GM21526 (cell line): ENCODE measurements around the gene LPO.

Source experiments
- ATAC-seq: cut with Tn5 transposase; IDR thresholded peaks from one replicate; pipeline ENCODE4 v1.9.1; 2021; ENCODE audit warnings: moderate library complexity; ENCODE audit not compliant: unreplicated experiment, low FRiP score

The LPO gene

GRCh38 chr17:58238147-58238634 is at the start of gene LPO:
LPO (plus strand) TSS chr17:58238584; CDS start chr17:58242980, 4,396 bp downstream.
- ATAC-seq: no peak

GRCh38 chr17:58189436-58190146 is 48.8 kb upstream of the LPO start:
- no peak for ATAC-seq

- ATAC-seq: no peak
Observed at GRCh38 chr17:58191241-58191896, 47.0 kb upstream of the LPO start.

- no peak for ATAC-seq
Observed at GRCh38 chr17:58192612-58193011, 45.8 kb upstream of the LPO start, which contains the start of gene EPX. EPX (plus strand) TSS chr17:58192726; CDS start chr17:58192847, 121 bp downstream.

- no peak for ATAC-seq
Observed at GRCh38 chr17:58193641-58194255, 44.6 kb upstream of the LPO start.

- no peak for ATAC-seq
Observed at GRCh38 chr17:58195518-58196123, 42.8 kb upstream of the LPO start.

GRCh38 chr17:58196610-58197009 is 41.8 kb upstream of the LPO start:
- no peak for ATAC-seq

GRCh38 chr17:58200024-58200633 is 38.3 kb upstream of the LPO start:
- no peak for ATAC-seq

GRCh38 chr17:58202859-58203258 is 35.5 kb upstream of the LPO start:
- no peak for ATAC-seq

GRCh38 chr17:58204796-58205195 is 33.6 kb upstream of the LPO start:
- no peak for ATAC-seq

- no peak for ATAC-seq
Observed at GRCh38 chr17:58205936-58206335, 32.4 kb upstream of the LPO start.

GRCh38 chr17:58207451-58207850 is 30.9 kb upstream of the LPO start:
- no peak for ATAC-seq

GRCh38 chr17:58208344-58208743 is 30.0 kb upstream of the LPO start:
- ATAC-seq: no peak

- no peak for ATAC-seq
Observed at GRCh38 chr17:58210922-58211321, 27.5 kb upstream of the LPO start.

- ATAC-seq: no peak
Observed at GRCh38 chr17:58215685-58216084, 22.7 kb upstream of the LPO start.

GRCh38 chr17:58217766-58218165 is 20.6 kb upstream of the LPO start:
- no peak for ATAC-seq

- peak; percentile 95 for ATAC-seq
Observed at GRCh38 chr17:58219007-58219788, 19.2 kb upstream of the LPO start, which contains the start of gene MKS1. MKS1 (minus strand) TSS chr17:58219255; CDS start chr17:58219230, 25 bp downstream.

- no peak for ATAC-seq
Observed at GRCh38 chr17:58219789-58220183, 18.6 kb upstream of the LPO start.

GRCh38 chr17:58224315-58224714 is 14.1 kb upstream of the LPO start:
- ATAC-seq: no peak

GRCh38 chr17:58227733-58228132 is 10.7 kb upstream of the LPO start:
- ATAC-seq: no peak
